ENCODE data around the gene CCSER1. TPM values are rescaled to one million over a fixed set of nuclear protein-coding genes. Genes with fewer than 3 reads are reported as not detected.

Gene CCSER1
- total and polyA plus RNA-seq, 2 experiments from 2014 or later = 2.9 to 3.4 TPM

GRCh38 chr4:91497892-91498291 is 1370.7 kb downstream of the CCSER1 start:
- no peaks in the 10 kb centered on the region for H4K20me1 ChIP-seq (replicated peaks; ENCODE audit: insufficient read depth)
- Mint-ChIP-seq H3K27ac (no peak overlapping the region), H3K4me1 (no peaks in the 10 kb centered on the region), H3K4me3 (no peak overlapping the region), H3K9me3 (peaks cover 3% of the 10 kb centered on the region; the same call in 1 of the 3 replicates), H3K27me3 (ENCODE audit: insufficient read depth, low read depth, poor library complexity) (no peaks in the 10 kb centered on the region), H3K36me3 (ENCODE audit: low read depth) (peaks cover 6% of the 10 kb centered on the region; the same call in 1 of the 3 replicates)
- no peak overlapping the region for H2AFZ ChIP-seq
- no peak overlapping the region for H3K27ac ChIP-seq (ENCODE audit: low read depth)
- no peak for DNase-seq (ENCODE audit: low spot score)
- TF ChIP-seq POLR2AphosphoS5 (IDR thresholded peaks at IDR 0.05; ENCODE audit: low read depth) = no peak
- no peak for TF ChIP-seq ZNF462 (CRISPR knock-in tag; IDR thresholded peaks at IDR 0.05)
- TF ChIP-seq EZH2phosphoT487 (IDR thresholded peaks at IDR 0.05; ENCODE audit: unreplicated experiment) = no peak
- TF ChIP-seq ZNF114 (CRISPR knock-in tag; IDR thresholded peaks at IDR 0.05) = no peak
- TF ChIP-seq EZH2 (IDR thresholded peaks at IDR 0.05; ENCODE audit: low read depth, unreplicated experiment) = no peak
- no peak for TF ChIP-seq ZNF331 (CRISPR knock-in tag; IDR thresholded peaks at IDR 0.05; ENCODE audit: low read depth)
- no peak for TF ChIP-seq CREB1 (CRISPR knock-in tag; IDR thresholded peaks at IDR 0.05; ENCODE audit: low read depth)
- ATAC-seq = no peak
- no peaks in the 10 kb centered on the region for H3K4me1 ChIP-seq (ENCODE audit: insufficient read depth)
- no peak overlapping the region for H3K4me3 ChIP-seq
- no peaks in the 10 kb centered on the region for H3K36me3 ChIP-seq (ENCODE audit: insufficient read depth)
- H3K9me2 ChIP-seq (ENCODE audit: insufficient read depth) = no peaks in the 10 kb centered on the region
- no peaks in the 10 kb centered on the region for H3K27me3 ChIP-seq (ENCODE audit: insufficient read depth)
- H3K79me2 ChIP-seq (replicated peaks; ENCODE audit: insufficient read depth) = no peaks in the 10 kb centered on the region
- no peaks in the 10 kb centered on the region for H3F3A ChIP-seq (replicated peaks; ENCODE audit: low read depth)
- H3K4me2 ChIP-seq = no peak overlapping the region

- Histone ChIP-seq H3K27ac (ENCODE audit: low read depth) (no peak overlapping the region), H3K27me3 (ENCODE audit: insufficient read depth) (no peaks in the 10 kb centered on the region), H2AFZ (no peak overlapping the region), H3K4me2 (no peak overlapping the region), H3F3A (replicated peaks; ENCODE audit: low read depth) (no peaks in the 10 kb centered on the region), H3K4me1 (ENCODE audit: insufficient read depth) (no peaks in the 10 kb centered on the region), H4K20me1 (replicated peaks; ENCODE audit: insufficient read depth) (no peaks in the 10 kb centered on the region), H3K4me3 (no peak overlapping the region), H3K79me2 (replicated peaks; ENCODE audit: insufficient read depth) (no peaks in the 10 kb centered on the region), H3K36me3 (ENCODE audit: insufficient read depth) (no peaks in the 10 kb centered on the region), H3K9me2 (ENCODE audit: insufficient read depth) (no peaks in the 10 kb centered on the region)
- Mint-ChIP-seq H3K9me3 (peaks cover 3% of the 10 kb centered on the region; the same call in 1 of the 3 replicates), H3K27ac (no peak overlapping the region), H3K27me3 (ENCODE audit: insufficient read depth, low read depth, poor library complexity) (no peaks in the 10 kb centered on the region), H3K4me1 (no peaks in the 10 kb centered on the region), H3K36me3 (ENCODE audit: low read depth) (peaks cover 6% of the 10 kb centered on the region; the same call in 1 of the 3 replicates), H3K4me3 (no peak overlapping the region)
- peak; percentile 78 for DNase-seq (ENCODE audit: low spot score)
- ATAC-seq = peak; percentile 74
- TF ChIP-seq CREB1 (CRISPR knock-in tag; IDR thresholded peaks at IDR 0.05; ENCODE audit: low read depth) (no peak), STAT1 (IDR thresholded peaks at IDR 0.05; ENCODE audit: unreplicated experiment) (no peak), CTCF (conservative IDR thresholded peaks at IDR 0.05; ENCODE audit: low read depth in 2 of 2) (peak; percentile 72 to 79), ZNF331 (CRISPR knock-in tag; IDR thresholded peaks at IDR 0.05; ENCODE audit: low read depth) (no peak)
Measured at GRCh38 chr4:91502365-91502764, 1375.2 kb downstream of the CCSER1 start.
